Measurements from ENCODE around the gene EXOSC5. TPM values are rescaled to one million over a fixed set of nuclear protein-coding genes. Genes with fewer than 3 reads are reported as not detected.
"Not testable (repeated sequence)": the region's sequence is repeated elsewhere in the genome, so short reads cannot be mapped to it uniquely, and the experiment has no call there.

EXOSC5 gene
- total RNA-seq, 1 experiment from 2014 or later = 45.8 TPM

DNA sequence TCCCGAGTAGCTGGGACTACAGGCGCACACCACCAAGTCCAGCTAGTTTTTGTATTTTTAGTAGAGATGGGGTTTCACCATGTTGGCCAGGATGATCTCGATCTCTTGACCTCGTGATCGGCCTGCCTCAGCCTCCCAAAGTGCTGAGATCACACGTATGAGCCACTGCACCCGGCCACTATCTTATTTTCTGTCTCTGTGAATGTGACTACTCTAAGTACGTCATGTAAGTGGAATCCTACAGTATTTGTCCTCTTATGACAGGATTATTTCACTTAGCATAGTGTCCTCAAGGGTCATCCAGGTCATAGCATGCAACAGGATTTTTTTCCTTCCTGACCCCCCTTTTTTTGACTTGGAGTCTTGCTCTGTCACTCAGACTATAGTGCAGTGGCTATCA lies 25.6 kb downstream of the EXOSC5 start:
- no peak overlapping the region for H3K4me3 Mint-ChIP-seq (ENCODE audit: unreplicated experiment)
- CTCF ChIA-PET = interaction anchor here (0.6 to 0.7 kb wide), 2 partner anchors 630 to 1192 kb away, joined by 4 to 5 read pairs; no protein-coding TSS in a partner anchor
- no TSS peak for BruUV-seq (replicated peaks)
- intact Hi-C loops (cut with micrococcal nuclease) = no loop called here
- TF ChIP-seq, protein P1, sequence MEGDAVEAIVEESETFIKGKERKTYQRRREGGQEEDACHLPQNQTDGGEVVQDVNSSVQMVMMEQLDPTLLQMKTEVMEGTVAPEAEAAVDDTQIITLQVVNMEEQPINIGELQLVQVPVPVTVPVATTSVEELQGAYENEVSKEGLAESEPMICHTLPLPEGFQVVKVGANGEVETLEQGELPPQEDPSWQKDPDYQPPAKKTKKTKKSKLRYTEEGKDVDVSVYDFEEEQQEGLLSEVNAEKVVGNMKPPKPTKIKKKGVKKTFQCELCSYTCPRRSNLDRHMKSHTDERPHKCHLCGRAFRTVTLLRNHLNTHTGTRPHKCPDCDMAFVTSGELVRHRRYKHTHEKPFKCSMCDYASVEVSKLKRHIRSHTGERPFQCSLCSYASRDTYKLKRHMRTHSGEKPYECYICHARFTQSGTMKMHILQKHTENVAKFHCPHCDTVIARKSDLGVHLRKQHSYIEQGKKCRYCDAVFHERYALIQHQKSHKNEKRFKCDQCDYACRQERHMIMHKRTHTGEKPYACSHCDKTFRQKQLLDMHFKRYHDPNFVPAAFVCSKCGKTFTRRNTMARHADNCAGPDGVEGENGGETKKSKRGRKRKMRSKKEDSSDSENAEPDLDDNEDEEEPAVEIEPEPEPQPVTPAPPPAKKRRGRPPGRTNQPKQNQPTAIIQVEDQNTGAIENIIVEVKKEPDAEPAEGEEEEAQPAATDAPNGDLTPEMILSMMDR (IDR thresholded peaks at IDR 0.05; ENCODE audit: unreplicated experiment) = no peak
- no peak for DNase-seq (ENCODE audit: unreplicated experiment)
- H3K9me3 Mint-ChIP-seq (ENCODE audit: unreplicated experiment) = no peaks in the 10 kb centered on the region
- POLR2A ChIA-PET = interaction anchor here (0.6 kb wide), 1 partner anchor 153 kb away, joined by 3 read pairs; no protein-coding TSS in a partner anchor
- no peaks in the 10 kb centered on the region for H3K27me3 Mint-ChIP-seq (ENCODE audit: insufficient read depth, unreplicated experiment)
- H3K27ac Mint-ChIP-seq (ENCODE audit: low read depth, unreplicated experiment) = no peak overlapping the region
- peaks cover 33% of the 10 kb centered on the region for H3K4me1 Mint-ChIP-seq (ENCODE audit: insufficient read depth, unreplicated experiment)
- peaks cover 12% of the 10 kb centered on the region for H3K36me3 Mint-ChIP-seq (ENCODE audit: insufficient read depth, unreplicated experiment)

DNA sequence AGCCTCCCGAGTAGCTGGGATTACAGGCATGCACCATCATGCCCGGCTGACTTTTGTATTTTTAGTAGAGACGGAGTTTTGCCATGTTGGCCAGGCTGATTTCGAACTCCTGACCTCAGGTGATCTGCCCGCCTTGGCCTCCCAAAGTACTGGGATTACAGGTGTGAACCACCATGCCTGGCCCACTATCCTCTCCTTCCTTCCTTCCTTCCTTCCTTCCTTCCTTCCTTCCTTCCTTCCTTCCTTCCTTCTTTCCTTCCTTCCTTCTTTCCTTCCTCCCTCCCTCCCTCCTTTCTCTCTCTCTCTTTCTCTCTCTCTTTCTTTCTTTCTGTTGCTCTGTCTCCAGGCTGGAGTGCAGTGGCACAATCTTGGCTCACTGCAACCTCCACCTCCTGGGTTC lies 26.0 kb downstream of the EXOSC5 start:
- H3K9me3 Mint-ChIP-seq (ENCODE audit: unreplicated experiment); H3K4me3 Mint-ChIP-seq (ENCODE audit: unreplicated experiment); H3K27me3 Mint-ChIP-seq (ENCODE audit: insufficient read depth, unreplicated experiment); BruUV-seq (replicated peaks); intact Hi-C loops (cut with micrococcal nuclease); H3K27ac Mint-ChIP-seq (ENCODE audit: low read depth, unreplicated experiment); DNase-seq (ENCODE audit: unreplicated experiment): not testable (repeated sequence)
- Mint-ChIP-seq H3K36me3 (ENCODE audit: insufficient read depth, unreplicated experiment) (peaks cover 12% of the 10 kb centered on the region), H3K4me1 (ENCODE audit: insufficient read depth, unreplicated experiment) (peaks cover 36% of the 10 kb centered on the region)
- ChIA-PET CTCF (interaction anchor here (0.6 kb wide), 1 partner anchor 1192 kb away, joined by 5 read pairs; no protein-coding TSS in a partner anchor), POLR2A (interaction anchor here (0.7 kb wide), 1 partner anchor 9 kb away, joined by 3 read pairs; no protein-coding TSS in a partner anchor)

DNA sequence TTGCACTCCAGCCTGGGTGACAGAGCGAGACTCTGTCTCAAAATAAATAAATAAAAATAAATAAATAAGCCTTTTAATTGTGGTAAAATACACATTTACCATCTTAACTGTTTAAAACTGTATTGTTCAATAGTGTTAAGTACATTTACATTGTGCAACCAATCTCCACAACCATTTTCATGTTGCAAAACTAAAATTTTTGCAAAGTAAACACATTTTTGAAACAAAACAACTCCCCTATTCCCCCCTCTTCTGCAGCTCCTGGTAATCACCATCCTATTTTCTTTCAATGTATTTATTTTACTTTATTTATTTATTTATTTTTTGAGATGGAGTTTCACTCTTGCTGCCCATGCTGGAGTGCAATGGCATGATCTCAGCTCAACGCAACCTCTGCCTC lies 27.4 kb downstream of the EXOSC5 start:
- ChIA-PET CTCF (interaction anchor here (1.9 kb wide), 1 partner anchor 15 kb away, joined by 4 read pairs; no protein-coding TSS in a partner anchor), POLR2A (interaction anchor here (0.7 to 1.2 kb wide), 2 partner anchors 18 to 501 kb away, joined by 3 read pairs; no protein-coding TSS in a partner anchor)
- Mint-ChIP-seq H3K9me3 (ENCODE audit: unreplicated experiment) (no peaks in the 10 kb centered on the region), H3K4me1 (ENCODE audit: insufficient read depth, unreplicated experiment) (peaks cover 34% of the 10 kb centered on the region), H3K4me3 (ENCODE audit: unreplicated experiment) (no peak overlapping the region), H3K27ac (ENCODE audit: low read depth, unreplicated experiment) (no peak overlapping the region), H3K36me3 (ENCODE audit: insufficient read depth, unreplicated experiment) (peaks cover 12% of the 10 kb centered on the region), H3K27me3 (ENCODE audit: insufficient read depth, unreplicated experiment) (no peaks in the 10 kb centered on the region)
- no peak for DNase-seq (ENCODE audit: unreplicated experiment)
- intact Hi-C loops (cut with micrococcal nuclease) = no loop called here
- TF ChIP-seq, protein P1 (IDR thresholded peaks at IDR 0.05; ENCODE audit: unreplicated experiment) = no peak
- no TSS peak for BruUV-seq (replicated peaks)

DNA sequence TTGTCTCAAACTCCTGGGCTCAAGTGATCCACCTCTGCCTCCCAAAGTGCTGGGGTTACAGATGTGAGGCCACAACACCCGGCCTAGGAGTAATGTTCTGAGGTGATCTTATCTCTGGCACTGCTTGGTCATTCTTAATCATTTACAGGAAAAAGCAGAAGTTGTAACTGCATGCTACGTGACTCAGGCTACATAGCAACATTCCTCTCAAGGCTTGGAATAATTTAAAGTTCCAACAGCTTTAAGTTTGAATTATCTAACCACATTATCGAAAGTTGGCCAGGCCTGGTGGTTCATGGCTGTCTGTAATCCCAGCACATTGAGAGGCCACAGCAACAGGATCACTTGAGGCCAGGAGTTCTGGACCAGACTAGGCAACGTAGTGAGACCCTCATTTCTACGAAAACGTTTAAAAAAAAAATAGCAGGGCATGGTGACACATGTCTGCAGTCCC lies 29.3 kb downstream of the EXOSC5 start:
- TF ChIP-seq, protein P1 (IDR thresholded peaks at IDR 0.05; ENCODE audit: unreplicated experiment) = no peak
- Mint-ChIP-seq H3K27ac (ENCODE audit: low read depth, unreplicated experiment) (peak overlapping the region; percentile 83), H3K27me3 (ENCODE audit: insufficient read depth, unreplicated experiment) (no peaks in the 10 kb centered on the region), H3K36me3 (ENCODE audit: insufficient read depth, unreplicated experiment) (peaks cover 7% of the 10 kb centered on the region), H3K4me1 (ENCODE audit: insufficient read depth, unreplicated experiment) (peaks cover 27% of the 10 kb centered on the region), H3K4me3 (ENCODE audit: unreplicated experiment) (no peak overlapping the region), H3K9me3 (ENCODE audit: unreplicated experiment) (no peaks in the 10 kb centered on the region)
- ChIA-PET CTCF (interaction anchor here (0.6 to 1.9 kb wide), 3 partner anchors 13 to 945 kb away, joined by 3 to 4 read pairs (median 3); no protein-coding TSS in a partner anchor), POLR2A (interaction anchor here (0.6 to 1.2 kb wide), 10 partner anchors 11 to 651 kb away, joined by 3 to 5 read pairs (median 3); partner anchors contain the start of genes AXL, BCKDHA, COQ8B and HNRNPUL1)
- peak; percentile 46 for DNase-seq (ENCODE audit: unreplicated experiment)
- BruUV-seq (replicated peaks) = no TSS peak
- intact Hi-C loops (cut with micrococcal nuclease) = no loop called here
